GM19025 (cell line): ENCODE measurements around the gene SYK.
"Not testable (repeated sequence)": the region's sequence is repeated elsewhere in the genome, so short reads cannot be mapped to it uniquely, and the experiment has no call there.

ENCODE experiments used
- ATAC-seq: cut with Tn5 transposase; IDR thresholded peaks from one replicate; pipeline ENCODE4 v1.9.1; 2021; ENCODE audit warnings: mild to moderate bottlenecking, low read depth, moderate library complexity; ENCODE audit not compliant: unreplicated experiment

Gene SYK

GRCh38 chr9:90801241-90801972, at the start of gene SYK:
Gene SYK, plus strand, starts transcription at chr9:90801819. Its CDS starts 42,080 bp downstream, at chr9:90843899.
- ATAC-seq: peak; percentile 49

- not testable (repeated sequence) for ATAC-seq
These were observed 45.9 kb upstream of the SYK start for GRCh38 chr9:90755514-90756371.

- not testable (repeated sequence) for ATAC-seq
These were observed 41.0 kb upstream of the SYK start for GRCh38 chr9:90760577-90760976.

- no peak for ATAC-seq
These were observed 34.9 kb upstream of the SYK start for GRCh38 chr9:90766731-90767130.

GRCh38 chr9:90767523-90768100, 34.0 kb upstream of the SYK start:
- ATAC-seq: no peak

GRCh38 chr9:90770182-90770738, 31.4 kb upstream of the SYK start:
- no peak for ATAC-seq

GRCh38 chr9:90770927-90771326, 30.7 kb upstream of the SYK start:
- no peak for ATAC-seq

- ATAC-seq: no peak
These were observed 29.2 kb upstream of the SYK start for GRCh38 chr9:90772386-90772785.

- ATAC-seq: no peak
These were observed 28.0 kb upstream of the SYK start for GRCh38 chr9:90773617-90774016.

- no peak for ATAC-seq
These were observed 27.5 kb upstream of the SYK start for GRCh38 chr9:90774071-90774470.

- ATAC-seq: peak; percentile 79
These were observed 26.9 kb upstream of the SYK start for GRCh38 chr9:90774682-90775081.

GRCh38 chr9:90775657-90776056, 26.0 kb upstream of the SYK start:
- ATAC-seq: no peak

GRCh38 chr9:90778746-90779145, 22.9 kb upstream of the SYK start:
- no peak for ATAC-seq

GRCh38 chr9:90783552-90783951, 18.1 kb upstream of the SYK start:
- ATAC-seq: no peak

GRCh38 chr9:90783964-90784363, 17.7 kb upstream of the SYK start:
- no peak for ATAC-seq

GRCh38 chr9:90787771-90788460, 13.7 kb upstream of the SYK start:
- ATAC-seq: no peak

- ATAC-seq: not testable (repeated sequence)
These were observed 13.1 kb upstream of the SYK start for GRCh38 chr9:90788527-90788926.

GRCh38 chr9:90789408-90789807, 12.2 kb upstream of the SYK start:
- ATAC-seq: no peak

GRCh38 chr9:90789862-90790261, 11.8 kb upstream of the SYK start:
- ATAC-seq: no peak

- not testable (repeated sequence) for ATAC-seq
These were observed 8.6 kb upstream of the SYK start for GRCh38 chr9:90793024-90793423.
